Vagina (tissue), 2 donors: Measurements from ENCODE around the gene WDR59. TPM values are rescaled to one million over a fixed set of nuclear protein-coding genes. Genes with fewer than 3 reads are reported as not detected.

ENCODE experiments used
- DNase-seq, 2 donors: peaks; one replicate each; pipeline ENCODE4 v3.0.0-alpha.2; 2017; ENCODE audit errors: extremely low spot score in 2 of 2
- H3K27ac ChIP-seq: fragments of 200-600 bp; sonication (generic); one replicate; pipeline ENCODE4 v1.5.1; 2019
- H3K27me3 ChIP-seq: fragments of 200-600 bp; sonication (generic); one replicate; pipeline ENCODE4 v1.5.1; 2019
- H3K36me3 ChIP-seq, 2 donors: fragments of 200-600 bp; sonication (generic); one replicate each; pipeline ENCODE4 v1.5.1; 2017 to 2019
- H3K4me1 ChIP-seq: fragments of 200-600 bp; sonication (generic); one replicate; pipeline ENCODE4 v1.5.1; 2019
- H3K4me3 ChIP-seq, 2 donors: fragments of 200-600 bp; sonication (generic); 1 replicate in 1 of 2; 2 replicates in 1 of 2; pipeline ENCODE4 v1.5.1; 2016 to 2019
- H3K9me3 ChIP-seq: fragments of 200-600 bp; sonication (generic); one replicate; pipeline ENCODE4 v1.5.1; 2019
- POLR2A ChIP-seq, 2 donors: fragments of 450-650 bp; IDR thresholded peaks; one replicate each; pipeline ENCODE4 v1.6.1; 2017; ENCODE audit warnings: antibody characterized with exemption in 2 of 2, mild to moderate bottlenecking in 2 of 2, moderate library complexity in 2 of 2
- POLR2AphosphoS5 ChIP-seq, 2 donors: sonication (generic); formaldehyde crosslinking; IDR thresholded peaks; one replicate each; pipeline ENCODE4 v1.9.0; 2017; ENCODE audit warnings: antibody characterized with exemption in 2 of 2, mild to moderate bottlenecking in 2 of 2, low read depth in 1 of 2; ENCODE audit not compliant: insufficient read depth in 1 of 2
- intact Hi-C: fragments of 100-400 bp; cut with DNase I; formaldehyde crosslinking; loops from one replicate; pipeline ENCODE4 v1.15.1; 2023
- total RNA-seq: library from RNA; depleted of rRNA; stranded (reverse); fragments of >200 nt; gene quantifications from one replicate; pipeline ENCODE4 v1.2.3, GENCODE V29; 2016
- TF ChIP-seq, protein P1 (sequence below), 3 experiments: fragments of 450-650 bp in 2 of 3; fragments of 200-600 bp in 1 of 3; sonication (generic) in 1 of 3; IDR thresholded peaks; one replicate each; pipeline ENCODE4 v1.5.1; 2017 to 2019; ENCODE audit warnings: antibody characterized with exemption in 3 of 3, mild to moderate bottlenecking in 2 of 3, moderate library complexity in 2 of 3

Gene WDR59
- total RNA-seq, 1 donor from 2014 or later: 95.3 TPM

DNA sequence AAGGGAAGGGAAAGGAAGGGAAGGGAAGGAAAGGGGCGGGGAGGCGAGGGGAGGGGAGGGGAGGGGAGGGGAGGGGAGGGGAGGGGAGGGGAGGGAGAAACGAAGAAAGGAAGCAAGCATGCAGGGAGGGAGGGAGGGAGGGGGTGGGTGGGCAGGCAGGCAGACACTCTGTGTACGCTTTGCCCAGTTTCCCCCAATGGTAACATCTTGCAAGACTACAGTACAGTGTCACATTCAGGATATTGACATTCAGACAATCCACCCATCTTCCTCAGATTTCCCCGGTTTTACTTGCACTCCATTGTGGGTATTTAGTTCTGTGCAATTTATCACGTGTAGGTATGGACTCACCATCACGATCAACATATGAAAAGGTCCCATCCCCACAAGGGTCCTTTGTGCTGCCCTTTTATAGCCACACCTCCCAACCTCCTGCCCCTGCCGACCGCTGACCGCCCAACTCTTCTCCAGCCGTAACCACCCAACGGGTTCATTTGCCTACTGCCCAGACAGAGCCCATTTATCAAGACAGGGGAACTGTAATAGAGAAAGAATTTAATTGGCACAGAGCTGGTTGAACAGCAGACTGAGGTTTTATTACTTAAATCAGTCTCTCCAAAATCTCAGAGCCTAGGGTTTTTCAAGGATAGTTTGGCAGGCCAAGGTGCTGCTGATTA is 118.9 kb downstream of the WDR59 start:
- intact Hi-C loops: loop anchor here (10.0 kb wide), 1 partner anchor 161 kb away; the partner anchor contains the start of gene MLKL
- no peaks in the 10 kb centered on the region for H3K9me3 ChIP-seq
- no peak overlapping the region for H3K27ac ChIP-seq
- DNase-seq: no peak
- no peaks in the 10 kb centered on the region for H3K36me3 ChIP-seq
- H3K27me3 ChIP-seq: no peaks in the 10 kb centered on the region
- H3K4me1 ChIP-seq: peaks cover 16% of the 10 kb centered on the region
- H3K4me3 ChIP-seq: no peak overlapping the region
- TF ChIP-seq, protein P1, sequence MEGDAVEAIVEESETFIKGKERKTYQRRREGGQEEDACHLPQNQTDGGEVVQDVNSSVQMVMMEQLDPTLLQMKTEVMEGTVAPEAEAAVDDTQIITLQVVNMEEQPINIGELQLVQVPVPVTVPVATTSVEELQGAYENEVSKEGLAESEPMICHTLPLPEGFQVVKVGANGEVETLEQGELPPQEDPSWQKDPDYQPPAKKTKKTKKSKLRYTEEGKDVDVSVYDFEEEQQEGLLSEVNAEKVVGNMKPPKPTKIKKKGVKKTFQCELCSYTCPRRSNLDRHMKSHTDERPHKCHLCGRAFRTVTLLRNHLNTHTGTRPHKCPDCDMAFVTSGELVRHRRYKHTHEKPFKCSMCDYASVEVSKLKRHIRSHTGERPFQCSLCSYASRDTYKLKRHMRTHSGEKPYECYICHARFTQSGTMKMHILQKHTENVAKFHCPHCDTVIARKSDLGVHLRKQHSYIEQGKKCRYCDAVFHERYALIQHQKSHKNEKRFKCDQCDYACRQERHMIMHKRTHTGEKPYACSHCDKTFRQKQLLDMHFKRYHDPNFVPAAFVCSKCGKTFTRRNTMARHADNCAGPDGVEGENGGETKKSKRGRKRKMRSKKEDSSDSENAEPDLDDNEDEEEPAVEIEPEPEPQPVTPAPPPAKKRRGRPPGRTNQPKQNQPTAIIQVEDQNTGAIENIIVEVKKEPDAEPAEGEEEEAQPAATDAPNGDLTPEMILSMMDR (IDR thresholded peaks at IDR 0.05): no peak

GRCh38 chr16:74862743-74863244 is 122.1 kb downstream of the WDR59 start:
- no peak for DNase-seq
- TF ChIP-seq POLR2AphosphoS5 (IDR thresholded peaks at IDR 0.05; ENCODE audit: insufficient read depth in 1 of 2, low read depth in 1 of 2) (no peak), POLR2A (IDR thresholded peaks at IDR 0.05) (no peak)
- TF ChIP-seq, protein P1 (IDR thresholded peaks at IDR 0.05): peak; percentile 66 to 76 (median 66)
- intact Hi-C loops: loop anchor here (10.0 kb wide), 1 partner anchor 158 kb away; the partner anchor contains the start of gene MLKL
- no peaks in the 10 kb centered on the region for H3K36me3 ChIP-seq
- H3K27ac ChIP-seq: no peak overlapping the region
- no peak overlapping the region for H3K4me3 ChIP-seq
- peaks cover 11% of the 10 kb centered on the region for H3K4me1 ChIP-seq
- H3K27me3 ChIP-seq: no peaks in the 10 kb centered on the region
- H3K9me3 ChIP-seq: no peaks in the 10 kb centered on the region

DNA sequence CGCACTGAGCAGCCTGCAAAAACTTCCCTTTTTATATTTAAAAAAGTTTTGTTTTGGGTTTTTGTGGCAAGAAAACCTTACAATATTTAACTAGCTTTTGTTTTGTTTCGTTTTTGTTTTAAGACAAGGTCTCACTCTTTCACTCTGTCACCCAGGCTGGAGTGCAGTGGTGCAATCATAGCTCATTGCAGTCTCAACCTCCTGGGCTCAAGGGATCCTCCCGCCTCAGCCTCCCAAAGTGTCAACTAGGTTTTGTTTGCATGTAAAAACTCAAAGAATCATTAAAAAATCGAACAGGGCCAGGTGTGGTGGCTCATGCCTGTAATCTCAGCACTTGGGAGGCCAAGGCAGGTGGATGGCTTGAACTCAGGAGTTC is 132.4 kb downstream of the WDR59 start:
- Histone ChIP-seq H3K27ac (no peak overlapping the region), H3K4me1 (no peaks in the 10 kb centered on the region), H3K4me3 (no peak overlapping the region), H3K9me3 (no peaks in the 10 kb centered on the region), H3K36me3 (no peaks in the 10 kb centered on the region), H3K27me3 (no peaks in the 10 kb centered on the region)
- intact Hi-C loops: no loop called here
- DNase-seq: no peak
- TF ChIP-seq POLR2A (IDR thresholded peaks at IDR 0.05) (no peak), POLR2AphosphoS5 (IDR thresholded peaks at IDR 0.05; ENCODE audit: insufficient read depth in 1 of 2, low read depth in 1 of 2) (no peak)
- TF ChIP-seq, protein P1 (IDR thresholded peaks at IDR 0.05): no peak

DNA sequence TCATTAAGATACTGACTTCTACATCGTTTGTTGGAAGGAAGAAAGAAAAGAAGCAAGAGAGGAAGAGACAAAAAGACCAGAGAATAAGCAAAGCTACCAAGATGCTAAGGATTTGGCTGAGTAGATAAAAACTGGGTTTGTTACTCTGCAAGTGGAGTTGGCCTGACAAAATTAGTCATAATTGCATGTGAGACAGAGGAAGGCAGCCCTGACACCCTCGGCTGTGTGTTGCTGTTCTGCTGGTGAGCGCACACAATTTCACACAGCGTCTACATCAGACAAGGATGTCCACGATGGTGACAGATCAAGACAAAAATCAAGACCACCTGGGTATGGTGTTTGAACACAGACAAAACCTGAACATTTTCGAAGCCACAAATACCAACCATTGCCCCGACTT is 134.9 kb downstream of the WDR59 start:
- H3K4me3 ChIP-seq: no peak overlapping the region
- no peaks in the 10 kb centered on the region for H3K9me3 ChIP-seq
- no peak for DNase-seq
- TF ChIP-seq POLR2A (IDR thresholded peaks at IDR 0.05) (no peak), POLR2AphosphoS5 (IDR thresholded peaks at IDR 0.05; ENCODE audit: insufficient read depth in 1 of 2, low read depth in 1 of 2) (no peak)
- TF ChIP-seq, protein P1 (IDR thresholded peaks at IDR 0.05): no peak
- no peaks in the 10 kb centered on the region for H3K36me3 ChIP-seq
- H3K4me1 ChIP-seq: no peaks in the 10 kb centered on the region
- no peaks in the 10 kb centered on the region for H3K27me3 ChIP-seq
- intact Hi-C loops: no loop called here
- no peak overlapping the region for H3K27ac ChIP-seq

GRCh38 chr16:74847202-74847601 is 137.7 kb downstream of the WDR59 start:
- no peak for TF ChIP-seq POLR2AphosphoS5 (IDR thresholded peaks at IDR 0.05; ENCODE audit: insufficient read depth in 1 of 2, low read depth in 1 of 2)
- TF ChIP-seq, protein P1 (IDR thresholded peaks at IDR 0.05): no peak
- no peak for TF ChIP-seq POLR2A (IDR thresholded peaks at IDR 0.05)
- no peak overlapping the region for H3K27ac ChIP-seq
- no peaks in the 10 kb centered on the region for H3K27me3 ChIP-seq
- no peaks in the 10 kb centered on the region for H3K36me3 ChIP-seq
- no peak overlapping the region for H3K4me3 ChIP-seq
- no peak for DNase-seq
- intact Hi-C loops: no loop called here
- H3K4me1 ChIP-seq: no peaks in the 10 kb centered on the region
- no peaks in the 10 kb centered on the region for H3K9me3 ChIP-seq
